ENCODE results near the gene FGFBP1. TPM values are rescaled to one million over a fixed set of nuclear protein-coding genes. Genes with fewer than 3 reads are reported as not detected.

Gene FGFBP1
- total RNA-seq, 4 donors from 2014 or later: 2.5 TPM; not detected in 3

GRCh38 chr4:15902746-15903145 lies 35.8 kb downstream of the FGFBP1 start:
- 76 to 81% methylated on average over 2 of the region's 2 CpGs for WGBS, 2 donors
- DNase-seq (ENCODE audit: low spot score in 2 of 2): no peak
- H3K4me1 ChIP-seq: no peaks in the 10 kb centered on the region
- no peaks in the 10 kb centered on the region for H3K36me3 ChIP-seq
- H3K4me3 ChIP-seq: no peak overlapping the region
- no peaks in the 10 kb centered on the region for H3K9me3 ChIP-seq
- H3K27ac ChIP-seq: no peak overlapping the region
- TF ChIP-seq POLR2A (IDR thresholded peaks at IDR 0.05) (no peak), EP300 (IDR thresholded peaks at IDR 0.05) (no peak)
- TF ChIP-seq, protein P1, sequence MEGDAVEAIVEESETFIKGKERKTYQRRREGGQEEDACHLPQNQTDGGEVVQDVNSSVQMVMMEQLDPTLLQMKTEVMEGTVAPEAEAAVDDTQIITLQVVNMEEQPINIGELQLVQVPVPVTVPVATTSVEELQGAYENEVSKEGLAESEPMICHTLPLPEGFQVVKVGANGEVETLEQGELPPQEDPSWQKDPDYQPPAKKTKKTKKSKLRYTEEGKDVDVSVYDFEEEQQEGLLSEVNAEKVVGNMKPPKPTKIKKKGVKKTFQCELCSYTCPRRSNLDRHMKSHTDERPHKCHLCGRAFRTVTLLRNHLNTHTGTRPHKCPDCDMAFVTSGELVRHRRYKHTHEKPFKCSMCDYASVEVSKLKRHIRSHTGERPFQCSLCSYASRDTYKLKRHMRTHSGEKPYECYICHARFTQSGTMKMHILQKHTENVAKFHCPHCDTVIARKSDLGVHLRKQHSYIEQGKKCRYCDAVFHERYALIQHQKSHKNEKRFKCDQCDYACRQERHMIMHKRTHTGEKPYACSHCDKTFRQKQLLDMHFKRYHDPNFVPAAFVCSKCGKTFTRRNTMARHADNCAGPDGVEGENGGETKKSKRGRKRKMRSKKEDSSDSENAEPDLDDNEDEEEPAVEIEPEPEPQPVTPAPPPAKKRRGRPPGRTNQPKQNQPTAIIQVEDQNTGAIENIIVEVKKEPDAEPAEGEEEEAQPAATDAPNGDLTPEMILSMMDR (IDR thresholded peaks at IDR 0.05): no peak
- H3K27me3 ChIP-seq: no peaks in the 10 kb centered on the region

DNA sequence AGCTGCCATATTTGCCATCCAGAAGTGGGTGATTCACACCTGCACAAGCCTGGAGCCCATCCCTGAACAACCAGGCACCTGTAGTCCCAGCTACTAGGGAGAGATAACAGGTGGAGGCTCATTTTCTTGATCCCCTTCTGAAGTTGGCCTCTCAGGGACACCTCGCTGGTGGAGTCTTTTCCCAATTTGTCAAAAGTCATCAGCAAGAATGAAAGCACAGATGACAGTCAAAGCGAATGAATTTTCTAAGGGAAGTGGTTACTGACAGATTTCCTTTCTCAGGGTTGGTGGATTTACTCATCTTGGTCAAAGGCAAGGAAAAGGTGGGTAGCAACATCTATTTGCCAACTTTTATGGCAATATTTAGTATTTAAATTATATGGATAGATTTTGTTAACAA lies 36.5 kb downstream of the FGFBP1 start:
- Histone ChIP-seq H3K4me3 (no peak overlapping the region), H3K27ac (no peak overlapping the region), H3K36me3 (no peaks in the 10 kb centered on the region), H3K27me3 (no peaks in the 10 kb centered on the region), H3K4me1 (no peaks in the 10 kb centered on the region), H3K9me3 (no peaks in the 10 kb centered on the region)
- no peak for DNase-seq (ENCODE audit: low spot score in 2 of 2)
- TF ChIP-seq EP300 (IDR thresholded peaks at IDR 0.05) (no peak), POLR2A (IDR thresholded peaks at IDR 0.05) (no peak)
- TF ChIP-seq, protein P1 (IDR thresholded peaks at IDR 0.05): no peak
- 76 to 85% methylated on average over 2 of the region's 2 CpGs for WGBS, 2 donors

GRCh38 chr4:15901007-15901406 lies 37.5 kb downstream of the FGFBP1 start:
- Histone ChIP-seq H3K36me3 (no peaks in the 10 kb centered on the region), H3K9me3 (no peaks in the 10 kb centered on the region), H3K4me1 (no peaks in the 10 kb centered on the region), H3K27me3 (no peaks in the 10 kb centered on the region), H3K27ac (no peak overlapping the region), H3K4me3 (no peak overlapping the region)
- 76 to 80% methylated on average over 3 of the region's 3 CpGs for WGBS, 2 donors
- DNase-seq (ENCODE audit: low spot score in 2 of 2): no peak
- no peak for TF ChIP-seq EP300 (IDR thresholded peaks at IDR 0.05)
- TF ChIP-seq, protein P1 (IDR thresholded peaks at IDR 0.05): no peak
- no peak for TF ChIP-seq POLR2A (IDR thresholded peaks at IDR 0.05)

GRCh38 chr4:15899511-15899910 lies 39.0 kb downstream of the FGFBP1 start:
- Histone ChIP-seq H3K4me1 (no peaks in the 10 kb centered on the region), H3K27ac (no peak overlapping the region), H3K36me3 (no peaks in the 10 kb centered on the region), H3K4me3 (no peak overlapping the region), H3K27me3 (no peaks in the 10 kb centered on the region), H3K9me3 (no peaks in the 10 kb centered on the region)
- 79 to 96% methylated on average over 1 of the region's 1 CpG for WGBS, 2 donors
- DNase-seq (ENCODE audit: low spot score in 2 of 2): no peak
- no peak for TF ChIP-seq EP300 (IDR thresholded peaks at IDR 0.05)
- TF ChIP-seq, protein P1 (IDR thresholded peaks at IDR 0.05): no peak
- no peak for TF ChIP-seq POLR2A (IDR thresholded peaks at IDR 0.05)

DNA sequence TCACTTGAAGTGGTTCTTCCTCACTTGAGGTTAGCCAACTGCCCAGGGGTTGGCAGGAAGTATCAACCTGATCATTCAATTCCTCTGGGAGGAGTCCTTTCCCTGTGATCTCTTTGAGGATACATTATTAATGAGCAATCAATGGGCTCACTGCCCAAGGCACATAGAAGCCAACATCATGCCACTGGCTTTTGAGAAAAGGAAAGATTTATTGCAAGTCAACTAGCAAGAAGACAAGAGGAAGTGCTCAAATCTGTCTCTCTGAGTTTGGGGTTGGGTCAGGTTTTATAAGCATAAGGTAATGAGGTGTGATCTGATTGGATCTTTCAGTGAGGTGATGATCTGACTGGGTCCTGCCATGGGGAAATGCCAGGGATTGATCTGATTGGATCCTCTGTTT lies 39.6 kb downstream of the FGFBP1 start:
- Histone ChIP-seq H3K27ac (no peak overlapping the region), H3K27me3 (no peaks in the 10 kb centered on the region), H3K36me3 (no peaks in the 10 kb centered on the region), H3K4me1 (no peaks in the 10 kb centered on the region), H3K9me3 (no peaks in the 10 kb centered on the region), H3K4me3 (no peak overlapping the region)
- DNase-seq (ENCODE audit: low spot score in 2 of 2): no peak
- TF ChIP-seq EP300 (IDR thresholded peaks at IDR 0.05) (no peak), POLR2A (IDR thresholded peaks at IDR 0.05) (no peak)
- TF ChIP-seq, protein P1 (IDR thresholded peaks at IDR 0.05): no peak

All from tibial nerve (tissue), 4 donors.